SK-N-MC (cell line): Measurements from ENCODE around the gene MGAT5B.

Experiments used
- DNase-seq: peaks from one replicate; pipeline ENCODE4 v3.0.0-alpha.2; 2011; ENCODE audit warnings: low read depth, low spot score
- H3K27ac ChIP-seq: fragments of 200-600 bp; sonication (generic); 2 replicates; pipeline ENCODE4 v1.5.1; 2016; ENCODE audit warnings: mixed run types
- H3K36me3 ChIP-seq: fragments of 200-600 bp; sonication (generic); 2 replicates; pipeline ENCODE4 v1.6.1; 2017; ENCODE audit warnings: antibody characterized with exemption, low read length, mixed read lengths; ENCODE audit not compliant: insufficient read depth
- H3K4me3 ChIP-seq: fragments of 200-600 bp; sonication (generic); 2 replicates; pipeline ENCODE4 v1.5.1; 2016
- H3K9ac ChIP-seq: fragments of 200-600 bp; sonication (generic); 2 replicates; pipeline ENCODE4 v1.8.0; 2017; ENCODE audit warnings: mixed run types, mixed read lengths; ENCODE audit not compliant: insufficient read length
- H3K9me3 ChIP-seq: fragments of 200-600 bp; sonication (generic); 2 replicates; pipeline ENCODE4 v1.6.1; 2017; ENCODE audit warnings: low read depth, mild to moderate bottlenecking, antibody characterized with exemption, low read length, moderate library complexity, mixed read lengths
- EZH2 ChIP-seq: fragments of 200-600 bp; sonication (generic); IDR thresholded peaks from one replicate; pipeline ENCODE4 v1.6.1; 2017; ENCODE audit warnings: antibody characterized with exemption
- FOXP2 ChIP-seq: optimal IDR thresholded peaks from 2 replicates; pipeline ENCODE3; 2011; ENCODE audit warnings: mild to moderate bottlenecking, moderate library complexity; ENCODE audit not compliant: insufficient read depth; ENCODE audit errors: extremely low read length, control extremely low read depth
- POLR2AphosphoS5 ChIP-seq: IDR thresholded peaks from 2 replicates; pipeline ENCODE4 v1.6.1; 2012; ENCODE audit warnings: mild to moderate bottlenecking, low read depth, low read length, borderline replicate concordance

Gene MGAT5B

GRCh38 chr17:76900723-76901122, 32.5 kb downstream of the MGAT5B start:
- H3K9ac ChIP-seq = no peak overlapping the region
- no peak for TF ChIP-seq FOXP2
- TF ChIP-seq POLR2AphosphoS5 = no peak
- TF ChIP-seq EZH2 = no peak
- H3K27ac ChIP-seq = no peak overlapping the region

GRCh38 chr17:76901542-76902197, 33.5 kb downstream of the MGAT5B start:
- H3K4me3 ChIP-seq = no peak overlapping the region
- H3K9ac ChIP-seq = no peak overlapping the region
- no peaks in the 10 kb centered on the region for H3K36me3 ChIP-seq
- DNase-seq = peak; percentile 40
- no peak overlapping the region for H3K27ac ChIP-seq
- TF ChIP-seq FOXP2 = no peak
- TF ChIP-seq POLR2AphosphoS5 = no peak
- TF ChIP-seq EZH2 = no peak
- no peaks in the 10 kb centered on the region for H3K9me3 ChIP-seq

More at GRCh38 chr17:76900723-76901122, 32.5 kb downstream of the MGAT5B start:
- no peak for DNase-seq
- H3K4me3 ChIP-seq = no peak overlapping the region
- H3K36me3 ChIP-seq = no peaks in the 10 kb centered on the region
- H3K9me3 ChIP-seq = no peaks in the 10 kb centered on the region

GRCh38 chr17:76902476-76902875, 34.3 kb downstream of the MGAT5B start:
- H3K36me3 ChIP-seq = no peaks in the 10 kb centered on the region
- H3K27ac ChIP-seq = no peak overlapping the region
- TF ChIP-seq FOXP2 = no peak
- no peak for TF ChIP-seq POLR2AphosphoS5
- TF ChIP-seq EZH2 = no peak
- H3K4me3 ChIP-seq = no peak overlapping the region
- H3K9me3 ChIP-seq = no peaks in the 10 kb centered on the region
- no peak overlapping the region for H3K9ac ChIP-seq
- DNase-seq = no peak

- no peak for TF ChIP-seq POLR2AphosphoS5
- TF ChIP-seq EZH2 = no peak
- TF ChIP-seq FOXP2 = no peak
- no peak overlapping the region for H3K27ac ChIP-seq
- no peak overlapping the region for H3K4me3 ChIP-seq
- no peaks in the 10 kb centered on the region for H3K9me3 ChIP-seq
- no peak for DNase-seq
- H3K9ac ChIP-seq = no peak overlapping the region
- no peaks in the 10 kb centered on the region for H3K36me3 ChIP-seq
Observed at GRCh38 chr17:76903631-76904030, 35.4 kb downstream of the MGAT5B start.

GRCh38 chr17:76904116-76904515, 35.9 kb downstream of the MGAT5B start:
- Histone ChIP-seq H3K4me3 (no peak overlapping the region), H3K36me3 (no peaks in the 10 kb centered on the region), H3K27ac (no peak overlapping the region), H3K9me3 (no peaks in the 10 kb centered on the region), H3K9ac (no peak overlapping the region)
- no peak for DNase-seq
- TF ChIP-seq FOXP2 = no peak
- no peak for TF ChIP-seq EZH2
- TF ChIP-seq POLR2AphosphoS5 = no peak

GRCh38 chr17:76905036-76905435, 36.8 kb downstream of the MGAT5B start:
- Histone ChIP-seq H3K27ac (no peak overlapping the region), H3K4me3 (no peak overlapping the region), H3K9ac (no peak overlapping the region), H3K9me3 (no peaks in the 10 kb centered on the region), H3K36me3 (no peaks in the 10 kb centered on the region)
- DNase-seq = no peak
- TF ChIP-seq FOXP2 (no peak), POLR2AphosphoS5 (no peak), EZH2 (no peak)

GRCh38 chr17:76905836-76906235, 37.6 kb downstream of the MGAT5B start:
- H3K36me3 ChIP-seq = no peaks in the 10 kb centered on the region
- H3K27ac ChIP-seq = no peak overlapping the region
- no peak for TF ChIP-seq FOXP2
- TF ChIP-seq POLR2AphosphoS5 = no peak
- no peak for TF ChIP-seq EZH2
- no peak overlapping the region for H3K9ac ChIP-seq
- H3K4me3 ChIP-seq = no peak overlapping the region
- H3K9me3 ChIP-seq = no peaks in the 10 kb centered on the region
- no peak for DNase-seq

- no peak overlapping the region for H3K4me3 ChIP-seq
- no peak overlapping the region for H3K9ac ChIP-seq
- no peak for TF ChIP-seq POLR2AphosphoS5
- TF ChIP-seq FOXP2 = no peak
- no peak for TF ChIP-seq EZH2
- DNase-seq = no peak
- no peak overlapping the region for H3K27ac ChIP-seq
- H3K9me3 ChIP-seq = no peaks in the 10 kb centered on the region
- H3K36me3 ChIP-seq = no peaks in the 10 kb centered on the region
Observed at GRCh38 chr17:76906463-76906862, 38.3 kb downstream of the MGAT5B start.

- Histone ChIP-seq H3K4me3 (no peak overlapping the region), H3K9me3 (no peaks in the 10 kb centered on the region), H3K9ac (no peak overlapping the region), H3K36me3 (no peaks in the 10 kb centered on the region), H3K27ac (no peak overlapping the region)
- no peak for TF ChIP-seq FOXP2
- no peak for TF ChIP-seq EZH2
- no peak for TF ChIP-seq POLR2AphosphoS5
- DNase-seq = no peak
Observed at GRCh38 chr17:76907352-76907751, 39.1 kb downstream of the MGAT5B start.
